Skin of body (tissue), 3 donors: ENCODE data around the gene TTC1. TPM values are rescaled to one million over a fixed set of nuclear protein-coding genes. Genes with fewer than 3 reads are reported as not detected.

Source experiments
- DNase-seq: peaks from one replicate; lab custom pipeline; 2025; lab: John Stamatoyannopoulos, UW
- small RNA-seq: library from RNA; depleted of rRNA; stranded (forward); fragments of <200 nt; gene quantifications from one replicate; pipeline ENCODE3, GENCODE V24; 2014; ENCODE audit warnings: low replicate concordance
- total RNA-seq: library from RNA; depleted of rRNA; stranded (reverse); fragments of >200 nt; gene quantifications from one replicate; pipeline ENCODE4 v1.2.3, GENCODE V29; 2014

TTC1 gene
- total RNA-seq, 1 donor from 2014 or later = 33.3 TPM

- no peak for DNase-seq
Observed at GRCh38 chr5:160083501-160083900, 74.6 kb downstream of the TTC1 start.

- no peak for DNase-seq
Observed at GRCh38 chr5:160084144-160084543, 75.2 kb downstream of the TTC1 start.

- no peak for DNase-seq
Observed at GRCh38 chr5:160087199-160087598, 78.3 kb downstream of the TTC1 start.

GRCh38 chr5:160088805-160089204 is 79.9 kb downstream of the TTC1 start:
- DNase-seq = no peak

GRCh38 chr5:160089531-160089930 is 80.6 kb downstream of the TTC1 start:
- no peak for DNase-seq

GRCh38 chr5:160090059-160090458 is 81.1 kb downstream of the TTC1 start:
- DNase-seq = no peak

GRCh38 chr5:160092514-160092913 is 83.6 kb downstream of the TTC1 start:
- DNase-seq = no peak

- DNase-seq = no peak
Observed at GRCh38 chr5:160092960-160093707, 84.2 kb downstream of the TTC1 start.

- no peak for DNase-seq
Observed at GRCh38 chr5:160096178-160096577, 87.2 kb downstream of the TTC1 start.

GRCh38 chr5:160097991-160098390 is 89.1 kb downstream of the TTC1 start:
- peak; percentile 25 for DNase-seq

GRCh38 chr5:160105686-160106360 is 96.9 kb downstream of the TTC1 start:
- DNase-seq = no peak

- DNase-seq = no peak
Observed at GRCh38 chr5:160108124-160108523, 99.2 kb downstream of the TTC1 start.

Small RNA genes within 50 kb of the gene (small RNA-seq; reads per million reads assigned to genes)
- gene RF00019 = not detected

Other genes with a start within 250 kb of the TTC1 start
- gene ADRA1B, start 92.7 kb upstream of the TTC1 start, total RNA-seq = 0.79 TPM
- gene PWWP2A, start 110.3 kb downstream of the TTC1 start, total RNA-seq = 21.7 TPM
- not detected for gene FABP6, start 220.4 kb downstream of the TTC1 start, total RNA-seq